ENCODE measurements around the gene CANT1.

DNA sequence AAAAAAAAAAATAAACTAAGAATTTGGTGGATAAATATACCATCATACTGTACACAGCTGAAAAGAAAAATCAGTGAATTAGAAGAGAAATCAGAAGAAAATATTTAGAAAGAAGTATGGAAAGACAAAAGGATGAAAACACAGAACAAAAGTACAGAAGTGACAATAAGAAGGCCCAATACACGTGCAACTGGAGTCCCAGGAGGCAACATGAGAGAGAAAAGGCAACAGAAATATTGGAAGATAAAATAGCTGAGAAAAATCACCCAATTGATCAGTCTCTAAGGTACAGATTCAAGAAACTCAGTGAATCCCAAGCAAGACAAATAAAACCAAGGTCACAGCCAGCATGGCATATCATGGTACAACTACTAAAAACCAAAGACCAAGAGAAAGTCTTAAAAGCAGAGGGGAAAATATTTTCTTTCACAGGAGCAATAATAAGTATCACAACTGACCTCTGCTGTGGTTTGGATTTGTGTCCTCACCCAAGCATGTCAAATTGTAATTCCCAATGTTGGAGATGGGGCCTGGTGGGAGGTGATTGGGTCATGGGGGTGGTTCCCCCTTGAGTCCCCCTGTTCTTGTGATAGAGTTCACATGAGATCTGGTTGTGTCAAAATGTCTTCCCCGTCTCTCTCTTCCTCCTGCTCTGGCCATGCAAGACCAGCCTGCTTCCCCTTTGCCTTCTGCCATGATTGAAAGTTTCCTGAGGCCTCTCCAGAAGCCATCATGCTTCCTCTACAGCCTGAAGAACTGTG lies 44.8 kb upstream of the CANT1 start:
- TF ChIP-seq, protein P1, sequence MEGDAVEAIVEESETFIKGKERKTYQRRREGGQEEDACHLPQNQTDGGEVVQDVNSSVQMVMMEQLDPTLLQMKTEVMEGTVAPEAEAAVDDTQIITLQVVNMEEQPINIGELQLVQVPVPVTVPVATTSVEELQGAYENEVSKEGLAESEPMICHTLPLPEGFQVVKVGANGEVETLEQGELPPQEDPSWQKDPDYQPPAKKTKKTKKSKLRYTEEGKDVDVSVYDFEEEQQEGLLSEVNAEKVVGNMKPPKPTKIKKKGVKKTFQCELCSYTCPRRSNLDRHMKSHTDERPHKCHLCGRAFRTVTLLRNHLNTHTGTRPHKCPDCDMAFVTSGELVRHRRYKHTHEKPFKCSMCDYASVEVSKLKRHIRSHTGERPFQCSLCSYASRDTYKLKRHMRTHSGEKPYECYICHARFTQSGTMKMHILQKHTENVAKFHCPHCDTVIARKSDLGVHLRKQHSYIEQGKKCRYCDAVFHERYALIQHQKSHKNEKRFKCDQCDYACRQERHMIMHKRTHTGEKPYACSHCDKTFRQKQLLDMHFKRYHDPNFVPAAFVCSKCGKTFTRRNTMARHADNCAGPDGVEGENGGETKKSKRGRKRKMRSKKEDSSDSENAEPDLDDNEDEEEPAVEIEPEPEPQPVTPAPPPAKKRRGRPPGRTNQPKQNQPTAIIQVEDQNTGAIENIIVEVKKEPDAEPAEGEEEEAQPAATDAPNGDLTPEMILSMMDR (IDR thresholded peaks at IDR 0.05) = no peak
- TF ChIP-seq POLR2A (IDR thresholded peaks at IDR 0.05) = no peak
